ENCODE data around the gene ADAMTS15.
A peak's percentile ranks its signal among the peaks of the same experiment; 100 is the strongest.

ADAMTS15 gene

DNA sequence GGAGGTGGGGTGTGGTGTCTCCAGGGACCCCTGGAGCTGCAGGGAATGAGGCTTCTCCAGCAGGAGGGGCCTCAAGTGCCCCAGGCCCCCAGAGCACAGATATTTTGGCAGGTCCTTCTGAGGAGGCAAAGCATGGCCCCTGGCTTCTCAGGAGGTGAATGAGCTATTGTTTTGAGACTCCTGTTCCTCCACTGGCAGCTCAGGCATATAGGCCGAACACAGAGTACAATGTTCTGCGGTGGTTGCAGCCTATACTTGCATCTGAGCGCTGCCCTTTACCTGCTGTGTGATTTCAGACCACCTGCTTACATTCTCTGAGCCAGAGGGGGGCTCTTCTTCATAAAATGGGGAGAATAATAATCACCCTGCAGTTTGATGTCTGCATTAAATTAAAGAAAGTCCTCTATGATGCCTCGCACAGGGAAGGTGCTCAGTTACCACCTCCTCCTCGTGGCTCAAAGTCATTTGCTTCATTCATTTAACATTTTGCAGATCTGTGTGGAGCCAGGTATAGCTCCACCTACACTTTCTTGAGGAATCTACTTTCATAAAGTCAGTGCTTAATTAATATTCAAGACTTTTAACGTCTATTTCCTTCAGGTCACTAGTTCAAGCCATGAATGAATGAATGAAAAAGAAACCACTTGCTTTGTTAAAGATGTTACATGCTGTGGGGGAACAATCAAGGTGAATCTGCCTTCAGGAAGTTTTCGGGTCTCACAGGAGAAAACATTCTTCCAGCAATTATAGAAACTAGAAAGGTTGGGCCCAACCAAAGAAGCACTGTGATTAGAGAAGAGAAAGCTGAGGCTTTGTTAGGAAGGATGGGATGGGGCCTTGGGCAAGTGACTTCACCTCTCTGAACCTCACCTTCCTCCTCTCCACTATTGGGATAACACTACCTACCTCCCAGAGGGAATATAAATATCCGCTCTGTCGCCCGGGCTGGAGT is 68.4 kb downstream of the ADAMTS15 start:
- DNase-seq, result no peak

- no peak for DNase-seq
Observed at GRCh38 chr11:130518164-130518680, 69.8 kb downstream of the ADAMTS15 start.

DNA sequence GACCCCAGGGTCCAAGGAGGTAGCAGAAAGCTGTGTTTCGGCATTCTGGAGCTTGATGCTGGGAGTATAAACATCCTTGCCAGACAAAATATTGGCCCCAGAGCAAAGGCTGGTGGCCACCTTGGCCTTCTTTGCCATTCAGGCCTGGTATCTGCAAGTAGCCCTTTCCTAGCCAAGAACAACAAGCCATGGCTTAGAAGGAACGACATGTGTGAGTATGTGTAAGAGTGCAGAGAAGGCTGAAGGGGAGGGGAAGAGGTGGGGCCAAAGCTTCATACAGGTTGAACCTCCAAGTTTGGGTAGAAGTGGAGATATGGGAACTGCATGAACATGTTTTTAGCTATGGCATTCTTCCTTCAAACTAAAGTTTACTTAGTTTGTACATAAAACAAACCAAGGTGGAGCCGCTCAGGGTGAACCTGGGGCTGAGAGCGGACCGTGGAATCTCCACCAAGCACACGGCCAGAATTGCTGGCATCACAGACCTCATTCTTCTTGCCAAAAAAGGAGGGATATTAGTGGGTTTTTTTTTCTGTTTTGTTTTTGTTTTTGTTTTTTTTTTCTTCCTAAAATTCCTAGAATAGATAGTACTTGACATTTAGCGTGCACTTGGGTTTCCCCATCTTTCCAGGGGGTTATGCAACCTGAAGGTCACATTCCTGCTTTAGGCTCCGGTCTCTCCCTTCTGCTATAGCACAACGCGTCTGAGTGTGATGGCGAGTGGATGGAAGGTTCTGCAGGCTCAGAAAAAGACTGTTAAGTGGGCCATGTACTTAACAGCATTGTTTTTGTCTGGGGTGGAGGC is 70.9 kb downstream of the ADAMTS15 start:
- no peak for DNase-seq

GRCh38 chr11:130520271-130520671 is 71.8 kb downstream of the ADAMTS15 start:
- DNase-seq, result no peak

- DNase-seq, result peak in 5 of 14 donors; percentile 4 to 58 (median 6)
Observed at GRCh38 chr11:130522284-130522961, 74.0 kb downstream of the ADAMTS15 start.

DNA sequence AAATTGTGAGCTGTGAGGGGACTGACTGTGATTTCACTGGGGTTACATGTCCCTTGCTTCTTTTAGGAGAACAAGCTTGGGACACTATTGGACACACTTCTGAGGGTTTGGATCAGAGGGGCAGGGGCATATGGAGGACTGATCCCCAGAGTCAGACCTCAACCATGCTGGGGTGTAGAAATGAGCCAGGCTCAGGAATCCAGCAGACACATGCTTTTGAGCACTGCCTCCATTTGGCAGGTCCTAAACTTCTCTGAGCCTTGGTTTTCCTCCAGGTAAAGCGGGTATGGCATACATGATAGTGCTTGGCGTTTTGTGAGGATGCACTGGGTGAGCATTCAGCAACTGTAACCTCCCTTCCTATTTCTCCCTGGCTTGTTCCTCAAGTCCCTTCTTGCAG is 74.7 kb downstream of the ADAMTS15 start:
- DNase-seq, result no peak

GRCh38 chr11:130523609-130524008 is 75.2 kb downstream of the ADAMTS15 start:
- no peak for DNase-seq

DNA sequence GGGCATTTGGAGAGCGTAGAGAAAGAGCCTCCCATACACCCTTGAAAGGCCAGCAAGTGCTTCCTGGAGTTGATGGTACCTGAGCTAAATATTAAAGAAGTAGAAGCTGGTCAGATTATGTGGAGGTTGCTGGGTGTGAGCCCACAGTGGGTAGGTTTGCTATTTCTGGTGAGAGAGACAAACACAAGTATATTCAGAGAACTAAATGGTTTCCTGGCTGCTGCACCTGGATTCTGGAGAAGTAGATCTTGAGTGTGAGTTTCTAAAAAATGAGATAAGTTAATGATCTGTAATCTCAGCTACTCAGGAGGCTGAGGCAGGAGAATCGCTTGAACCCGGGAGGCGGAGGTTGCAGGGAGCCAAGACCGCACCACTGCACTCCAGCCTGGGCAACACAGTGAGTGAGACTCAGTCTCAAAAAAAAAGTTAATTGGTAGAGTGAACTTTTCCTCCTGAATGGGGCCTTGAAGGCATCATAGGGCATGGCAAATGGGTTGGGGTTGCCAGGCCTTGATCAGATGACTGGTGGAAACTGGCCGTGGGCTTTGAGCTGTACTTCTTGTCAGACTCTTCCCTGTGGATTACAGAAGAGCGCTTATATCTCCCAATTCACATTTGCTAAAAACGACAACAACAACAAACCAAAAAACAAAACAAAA is 75.8 kb downstream of the ADAMTS15 start:
- DNase-seq, result no peak

DNA sequence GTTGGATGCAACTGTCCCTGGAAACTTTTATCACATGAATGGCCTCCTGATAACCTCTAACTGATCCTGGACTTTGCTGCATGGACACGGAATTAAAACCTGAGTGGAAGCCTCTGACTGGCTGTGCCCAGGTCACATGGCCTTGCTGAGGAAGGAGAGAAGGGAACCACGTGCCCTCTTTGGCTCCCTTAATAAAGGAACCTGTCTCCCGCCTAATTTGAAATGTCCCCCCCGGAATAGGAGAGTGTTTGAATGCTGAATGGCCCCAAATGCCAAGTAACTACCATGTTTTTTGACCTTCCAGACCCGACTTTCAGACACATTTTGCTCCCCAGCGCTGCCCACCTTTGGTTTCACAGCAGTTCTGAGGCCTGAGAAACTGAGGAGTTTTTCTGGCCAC is 76.9 kb downstream of the ADAMTS15 start:
- DNase-seq, result no peak
